GM18873 (cell line): ENCODE results near the gene LTBP3.
"Not testable (repeated sequence)": the region's sequence is repeated elsewhere in the genome, so short reads cannot be mapped to it uniquely, and the experiment has no call there.

Source experiments
- ATAC-seq: cut with Tn5 transposase; IDR thresholded peaks from one replicate; pipeline ENCODE4 v1.9.1; 2021; ENCODE audit warnings: mild to moderate bottlenecking, moderate library complexity, moderate number of reproducible peaks; ENCODE audit not compliant: unreplicated experiment, low FRiP score

The LTBP3 gene

DNA sequence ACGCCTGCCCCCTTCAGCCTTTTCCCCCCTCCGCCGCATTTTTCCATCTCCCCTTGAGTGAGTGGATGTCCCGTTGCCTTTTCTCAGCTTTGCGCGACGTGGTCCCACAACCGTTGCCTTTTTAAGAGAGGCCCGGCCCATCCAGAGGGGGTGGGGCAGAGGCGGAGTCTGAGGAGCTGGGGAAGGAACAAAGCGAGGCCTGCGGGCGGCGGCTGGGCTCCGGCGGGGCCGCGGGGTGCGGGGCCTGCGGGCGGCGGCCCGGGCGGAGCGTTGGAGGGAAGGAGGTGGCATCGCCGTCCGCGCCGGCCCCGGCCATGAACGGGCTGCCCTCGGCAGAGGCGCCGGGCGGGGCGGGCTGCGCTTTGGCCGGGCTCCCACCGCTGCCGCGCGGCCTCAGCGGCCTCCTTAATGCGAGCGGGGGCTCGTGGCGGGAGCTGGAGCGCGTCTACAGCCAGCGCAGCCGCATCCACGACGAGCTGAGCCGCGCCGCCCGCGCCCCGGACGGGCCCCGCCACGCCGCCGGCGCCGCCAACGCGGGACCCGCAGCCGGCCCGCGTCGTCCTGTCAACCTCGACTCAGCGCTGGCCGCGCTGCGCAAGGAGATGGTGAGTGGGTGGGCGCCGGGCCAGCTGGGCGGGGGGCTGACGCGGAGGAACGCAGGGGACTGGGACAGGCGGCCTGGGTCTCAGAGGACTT is 14.3 kb upstream of the LTBP3 start, which contains the start of gene FAM89B:
FAM89B (plus strand) TSS at position 183 of the 696 bp plus-strand sequence; CDS start at position 315, 132 bp downstream.
- ATAC-seq: no peak

DNA sequence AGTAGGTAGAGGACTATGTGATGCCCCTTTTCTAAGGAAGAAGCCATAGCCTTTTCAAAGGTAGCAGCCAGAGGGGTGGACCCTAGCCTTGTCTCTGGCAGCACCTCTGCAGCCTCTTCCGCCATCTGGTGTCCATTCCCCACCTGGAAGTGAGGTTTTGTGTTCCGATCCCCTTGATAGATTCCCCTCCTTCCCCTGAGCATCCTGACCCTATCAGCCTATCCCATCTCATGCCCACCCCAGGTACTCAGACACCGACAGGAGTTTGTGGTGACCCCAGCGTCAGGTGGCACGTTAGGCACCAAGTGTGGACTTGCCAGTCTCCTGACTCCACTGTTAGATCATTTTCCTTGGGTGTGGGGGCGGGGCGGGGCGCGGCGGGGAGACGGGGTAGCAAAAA is 13.8 kb upstream of the LTBP3 start:
- ATAC-seq: no peak

- ATAC-seq: no peak
These were observed 13.3 kb upstream of the LTBP3 start for GRCh38 chr11:65571420-65571819.

GRCh38 chr11:65569973-65570918 is 12.1 kb upstream of the LTBP3 start, which contains the start of gene ZNRD2:
Gene ZNRD2 (plus strand): TSS chr11:65570477. CDS start chr11:65570492, 15 bp downstream.
- ATAC-seq: peak; percentile 58

- no peak for ATAC-seq
These were observed 11.2 kb upstream of the LTBP3 start for GRCh38 chr11:65569164-65569972.

DNA sequence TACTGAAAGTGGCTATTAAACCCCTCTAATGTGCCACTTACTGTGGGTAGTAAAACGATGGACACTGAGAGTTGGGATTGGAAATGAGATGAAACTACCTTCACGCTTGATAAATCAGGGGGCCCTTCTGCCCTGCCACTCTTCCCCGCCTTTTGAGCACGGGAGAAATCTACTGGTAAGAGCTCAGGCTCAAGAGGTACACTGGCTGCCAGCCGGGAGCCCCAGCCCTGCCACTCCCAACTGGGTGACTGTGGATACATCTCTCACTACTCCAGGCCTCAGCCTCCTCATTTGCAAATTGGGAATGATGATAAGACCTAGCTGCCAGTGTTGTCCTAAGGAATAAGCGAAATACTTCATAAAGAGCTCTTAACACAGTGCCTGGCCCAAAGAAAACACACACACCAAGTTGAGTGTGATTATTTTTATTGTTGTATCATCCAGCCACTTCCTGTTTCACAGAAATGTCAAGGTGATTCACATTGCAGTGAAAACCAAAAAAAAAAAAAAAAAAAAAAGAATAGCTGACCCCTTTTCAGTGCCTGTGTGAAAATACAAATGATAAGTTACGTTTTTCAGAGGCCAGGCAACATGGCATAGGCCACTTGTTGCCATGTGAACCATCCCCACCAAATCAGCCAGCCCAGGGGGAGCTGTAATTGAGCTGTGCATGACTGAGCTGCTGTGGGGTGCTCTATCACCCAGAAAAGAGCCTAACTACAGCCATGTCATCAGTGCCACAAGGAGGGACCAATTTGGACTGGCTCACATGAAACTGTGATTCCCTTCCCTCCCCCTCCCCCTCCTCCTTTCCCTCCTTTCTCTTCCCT is 7.7 kb upstream of the LTBP3 start:
- no peak for ATAC-seq

- not testable (repeated sequence) for ATAC-seq
These were observed 6.9 kb upstream of the LTBP3 start for GRCh38 chr11:65564879-65565559.

DNA sequence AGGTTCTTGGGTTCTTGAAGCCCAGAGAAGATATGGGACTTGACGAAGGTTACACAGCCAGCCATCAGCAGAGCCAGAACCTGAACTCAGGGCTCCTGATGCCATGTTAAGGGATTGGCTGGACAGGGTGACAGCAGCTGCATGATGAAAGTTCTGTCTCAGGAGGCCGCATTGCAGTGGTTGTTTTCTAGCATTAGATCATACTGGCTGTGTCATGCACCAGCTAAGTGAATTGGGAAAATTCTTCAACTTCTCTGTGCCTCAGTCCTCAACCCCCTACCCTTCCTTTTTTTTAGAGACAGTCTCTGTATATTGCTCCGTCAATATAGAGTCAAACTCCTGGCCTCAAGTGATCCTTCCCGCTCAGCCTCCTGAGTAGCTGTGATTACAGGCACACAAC is 5.4 kb upstream of the LTBP3 start:
- ATAC-seq: no peak

DNA sequence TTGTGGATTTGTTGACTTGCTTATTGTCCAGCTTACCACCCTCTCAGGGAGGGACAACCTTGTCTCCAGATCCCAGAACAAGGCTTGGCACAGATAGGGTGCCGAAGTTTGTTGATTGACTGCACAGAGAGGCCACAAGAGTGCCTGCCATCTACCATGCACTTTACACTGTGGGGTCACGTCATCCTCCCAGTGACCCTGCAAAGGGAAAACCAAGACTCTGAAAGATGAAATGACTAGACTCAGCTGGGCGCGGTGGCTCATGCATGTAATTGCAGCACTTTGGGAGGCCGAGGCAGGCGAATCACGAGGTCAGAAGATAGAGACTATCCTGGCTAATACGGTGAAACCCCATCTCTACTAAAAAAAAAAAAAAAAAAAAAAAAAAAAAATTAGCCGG is 4.6 kb upstream of the LTBP3 start:
- ATAC-seq: no peak

DNA sequence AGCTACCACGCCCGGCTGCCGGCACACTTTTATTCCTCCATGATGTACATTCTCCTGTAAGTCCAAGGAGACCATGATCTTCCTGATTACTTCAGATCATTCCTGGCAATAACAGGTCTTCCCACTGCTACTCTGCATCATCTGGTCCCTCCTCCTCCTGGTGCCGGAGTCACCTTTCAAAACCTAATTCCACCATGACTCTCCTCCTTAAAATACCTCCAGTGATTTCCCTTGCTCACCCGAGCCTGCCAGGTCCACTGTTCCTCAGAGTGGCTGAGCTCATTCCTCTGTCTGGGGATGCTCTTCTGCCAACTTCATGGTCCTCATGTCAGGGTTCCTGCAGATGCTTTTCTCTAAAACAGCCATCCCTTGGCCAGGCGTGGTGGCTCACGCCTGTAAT is 3.9 kb upstream of the LTBP3 start:
- ATAC-seq: no peak

DNA sequence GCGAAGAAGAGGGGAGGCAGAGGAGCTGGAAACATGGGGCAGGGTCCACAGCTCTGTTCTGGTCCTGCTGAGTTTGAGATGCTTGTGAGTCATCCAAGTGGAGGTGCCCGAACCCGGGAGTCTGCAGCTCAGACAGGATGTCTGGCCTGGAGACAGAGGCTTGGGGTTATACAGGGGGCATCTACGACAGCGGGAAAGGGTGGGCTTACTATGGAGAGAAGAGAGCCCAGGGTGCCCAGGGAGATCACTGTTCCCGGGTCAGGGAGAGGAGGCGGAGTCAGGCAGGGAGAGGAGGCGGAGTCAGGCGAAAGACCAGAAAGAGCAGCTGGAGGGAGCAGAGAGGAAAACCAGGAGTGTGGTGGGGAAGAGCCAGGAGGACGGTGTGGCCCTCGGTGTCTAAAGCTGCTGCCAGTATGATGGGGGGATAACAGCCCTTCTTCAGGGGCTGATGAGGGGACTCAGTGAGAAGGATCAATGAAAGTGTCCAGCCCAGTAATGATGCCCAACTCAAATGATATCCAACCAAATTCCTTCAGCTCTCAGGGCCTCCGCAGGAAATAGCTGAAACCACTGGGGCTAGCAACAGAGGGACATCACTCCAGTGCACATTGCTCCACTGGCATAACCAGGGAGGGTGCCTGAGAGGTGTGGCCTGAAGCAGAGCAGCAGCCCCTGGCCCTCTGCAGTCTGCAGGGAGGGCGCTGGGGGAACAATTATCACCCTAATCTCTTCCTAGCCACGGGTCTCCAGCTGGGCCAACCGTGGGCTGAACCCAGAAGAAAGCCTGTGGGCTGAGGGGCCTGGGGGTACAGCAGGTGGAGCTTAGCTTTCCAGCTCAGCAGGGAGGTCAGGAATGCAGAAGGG is 2.6 kb upstream of the LTBP3 start:
- ATAC-seq: no peak

- ATAC-seq: no peak
These were observed 1.9 kb upstream of the LTBP3 start for GRCh38 chr11:65559951-65560537.

- no peak for ATAC-seq
These were observed 1.4 kb upstream of the LTBP3 start for GRCh38 chr11:65559535-65559934.

GRCh38 chr11:65558930-65559509 is 861 bp upstream of the LTBP3 start:
- no peak for ATAC-seq

- no peak for ATAC-seq
These were observed 718 bp downstream of the LTBP3 start for GRCh38 chr11:65557280-65558001.

DNA sequence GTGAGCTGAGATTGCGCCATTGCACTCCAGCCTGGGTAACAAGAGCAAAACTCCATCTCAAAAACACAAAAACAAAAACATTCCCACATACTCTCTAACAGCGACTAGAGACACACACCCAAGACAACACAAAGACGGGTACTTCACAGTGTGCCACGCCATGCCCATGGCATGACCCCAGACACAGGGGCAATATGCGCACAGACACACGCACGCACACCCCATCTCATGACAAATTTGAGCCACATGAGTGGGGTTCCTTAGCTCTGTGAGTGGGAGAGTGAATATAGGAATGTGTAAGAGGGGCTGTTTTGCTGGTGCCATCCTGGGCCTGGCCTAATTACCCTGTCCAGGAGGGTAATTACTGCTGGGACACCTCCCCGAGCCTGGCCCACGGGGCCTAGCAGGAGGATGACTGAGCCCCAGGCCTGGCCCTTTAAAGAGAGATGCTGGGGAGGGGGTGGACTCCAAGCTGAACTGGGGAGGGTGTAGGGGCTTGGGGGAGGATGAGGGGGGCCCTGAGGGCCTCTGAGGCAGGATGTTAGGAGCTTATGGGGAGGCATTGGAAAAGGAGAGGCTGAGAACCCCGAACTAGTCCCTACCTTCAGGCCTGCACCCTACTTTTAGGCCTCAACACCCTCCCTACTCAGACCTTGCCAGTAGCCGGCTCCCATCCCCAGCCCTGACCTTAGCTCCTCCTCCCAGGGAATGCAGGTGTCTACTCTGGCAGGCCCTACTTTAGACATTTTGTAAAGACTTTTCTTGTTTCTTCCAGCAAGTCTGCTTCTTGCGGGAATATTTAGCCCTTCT is 1.5 kb downstream of the LTBP3 start:
- ATAC-seq: no peak
